A549 treated with Mapracorat at 1 μM for 4 hours (cell line): Measurements from ENCODE around the gene NRL. TPM values are rescaled to one million over a fixed set of nuclear protein-coding genes. Genes with fewer than 3 reads are reported as not detected.

ENCODE experiments used
- total RNA-seq: library from RNA; stranded (reverse); fragments of 200-300 nt; extraction: Qiagen RNA extraction; gene quantifications from 5 replicates; pipeline ENCODE4 v1.2.3, GENCODE V29; 2022

NRL gene
- total RNA-seq, result 0.56 to 1.1 TPM (median 0.84 TPM) in 5 replicates

DNA sequence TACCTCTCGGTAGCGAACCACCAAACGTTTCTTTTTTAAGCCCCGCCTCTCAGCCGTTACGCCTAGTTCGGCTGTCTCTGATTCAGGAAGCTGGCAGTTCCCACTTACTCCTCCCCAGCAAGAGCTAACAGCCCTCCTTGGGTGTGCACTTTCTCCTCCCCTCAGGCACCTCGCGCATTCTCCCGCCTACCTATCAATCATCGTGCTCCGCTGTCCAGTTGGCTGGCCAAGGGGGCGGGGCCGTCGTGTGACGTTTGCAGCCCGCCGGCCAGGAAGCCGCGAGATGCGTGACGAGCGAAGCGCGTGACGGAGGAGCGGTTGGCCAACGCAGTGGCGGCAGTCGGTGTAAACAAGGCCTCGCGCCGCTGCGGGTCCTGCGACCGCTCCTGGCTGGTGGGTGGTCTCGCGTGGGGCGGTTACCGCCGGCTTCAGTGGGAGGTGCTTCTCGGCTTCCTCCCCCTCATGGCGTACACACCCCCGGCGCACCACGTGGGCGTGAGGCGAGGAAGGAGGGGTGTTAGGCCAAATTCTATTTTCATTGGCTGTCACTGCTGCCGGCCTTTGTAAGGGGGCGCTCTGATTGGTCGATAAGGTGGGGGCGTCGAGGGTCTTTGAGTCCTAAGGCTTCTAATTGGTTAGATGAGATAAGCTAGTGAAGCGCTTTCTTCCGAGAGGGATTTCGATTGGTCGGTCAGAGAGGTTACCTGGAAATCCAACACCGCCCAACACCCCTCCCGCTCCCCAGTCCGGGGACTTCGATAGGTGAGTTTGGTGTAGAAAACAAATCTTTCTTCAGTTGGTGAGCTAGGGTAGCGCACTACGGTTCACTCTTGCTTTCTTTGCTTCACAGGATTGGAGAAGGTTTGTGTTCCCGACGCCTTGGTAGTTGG is at the start of gene NRL, which contains the start of gene DCAF11:
TSS of gene NRL (minus strand) at position 418 of the 890 bp plus-strand sequence. CDS start 32,101 bp downstream, outside the sequence.
TSS of gene DCAF11 (plus strand) at position 246 of the 890 bp plus-strand sequence. CDS start 818 bp downstream, outside the sequence.

GRCh38 chr14:24160850-24161804 is 46.4 kb upstream of the NRL start, which contains the start of gene IRF9:
Gene IRF9, plus strand, starts transcription at chr14:24161265. Its CDS starts 880 bp downstream, at chr14:24162145.

GRCh38 chr14:24146978-24147760 is 32.4 kb upstream of the NRL start, which contains the start of gene RNF31:
Gene RNF31, plus strand, starts transcription at chr14:24147498. Its CDS starts 201 bp downstream, at chr14:24147699.

GRCh38 chr14:24146453-24146977 is 31.8 kb upstream of the NRL start, which contains the start of gene PSME2:
Gene PSME2, minus strand, starts transcription at chr14:24146610. Its CDS starts 29 bp downstream, at chr14:24146581.

GRCh38 chr14:24141097-24141880 is 26.5 kb upstream of the NRL start, which contains the start of gene EMC9:
Gene EMC9, minus strand, starts transcription at chr14:24141591. Its CDS starts 287 bp downstream, at chr14:24141304.

GRCh38 chr14:24135834-24136683 is 21.3 kb upstream of the NRL start, which contains the start of gene PSME1:
Gene PSME1, plus strand, starts transcription at chr14:24136194. Its CDS starts 69 bp downstream, at chr14:24136263.

GRCh38 chr14:24130380-24130716 is 15.6 kb upstream of the NRL start, which contains the start of gene FITM1:
Gene FITM1, plus strand, starts transcription at chr14:24130659. Its CDS starts 905 bp downstream, at chr14:24131564.

GRCh38 chr14:24093901-24094840 is 20.6 kb downstream of the NRL start, which contains the start of gene PCK2:
Gene PCK2, plus strand, starts transcription at chr14:24094311. Its CDS starts 95 bp downstream, at chr14:24094406.

GRCh38 chr14:24071144-24071697 is 43.5 kb downstream of the NRL start, which contains the start of gene CPNE6:
Gene CPNE6, plus strand, starts transcription at chr14:24071562. Its CDS starts 1,375 bp downstream, at chr14:24072937.

GRCh38 chr14:24051789-24052655 is 62.7 kb downstream of the NRL start, which contains the start of gene CARMIL3:
Gene CARMIL3, plus strand, starts transcription at chr14:24052009. Its CDS starts 145 bp downstream, at chr14:24052154.

Other genes with a start within 250 kb of the NRL start
- gene DHRS4, start 161.2 kb downstream of the NRL start, total RNA-seq, result 42.8 to 50.0 TPM (median 43.6 TPM) in 5 replicates
- 25.5 to 34.0 TPM (median 29.6 TPM) in 5 replicates for gene DHRS4L2, start 126.0 kb downstream of the NRL start, total RNA-seq
- 0.35 to 0.74 TPM (median 0.53 TPM) in 5 replicates for gene CARMIL3, start 62.9 kb downstream of the NRL start, total RNA-seq
- gene CPNE6, start 43.4 kb downstream of the NRL start, total RNA-seq, result not detected in 5 replicates
- gene PCK2, start 20.6 kb downstream of the NRL start, total RNA-seq, result 15.0 to 21.2 TPM (median 19.3 TPM) in 5 replicates
- 20.8 to 22.4 TPM (median 21.9 TPM) in 5 replicates for gene DCAF11, start 172 bp downstream of the NRL start, total RNA-seq
- gene FITM1, start 15.7 kb upstream of the NRL start, total RNA-seq, result 0.13 to 0.19 TPM in 2 of 5 replicates, not detected in the others
- gene PSME1, start 21.2 kb upstream of the NRL start, total RNA-seq, result 159 to 187 TPM (median 162 TPM) in 5 replicates
- 45.7 to 62.3 TPM (median 60.1 TPM) in 5 replicates for gene EMC9, start 26.6 kb upstream of the NRL start, total RNA-seq
- gene PSME2, start 31.7 kb upstream of the NRL start, total RNA-seq, result 151 to 185 TPM (median 159 TPM) in 5 replicates
- 19.9 to 35.1 TPM (median 34.3 TPM) in 5 replicates for gene RNF31, start 32.5 kb upstream of the NRL start, total RNA-seq
- 16.8 to 21.0 TPM (median 17.7 TPM) in 5 replicates for gene IRF9, start 46.3 kb upstream of the NRL start, total RNA-seq
- 3.3 to 6.5 TPM (median 5.3 TPM) in 5 replicates for gene REC8, start 57.1 kb upstream of the NRL start, total RNA-seq
- 72.5 to 89.6 TPM (median 84.6 TPM) in 5 replicates for gene IPO4, start 73.9 kb upstream of the NRL start, total RNA-seq
- 58.4 to 64.8 TPM (median 63.8 TPM) in 5 replicates for gene TM9SF1, start 80.5 kb upstream of the NRL start, total RNA-seq
- gene TSSK4, start 90.7 kb upstream of the NRL start, total RNA-seq, result not detected in 5 replicates
- gene CHMP4A, start 98.5 kb upstream of the NRL start, total RNA-seq, result 75.9 to 98.1 TPM (median 81.6 TPM) in 5 replicates
- gene MDP1, start 101.1 kb upstream of the NRL start, total RNA-seq, result 29.1 to 34.2 TPM (median 30.7 TPM) in 5 replicates
- 450 to 490 TPM (median 458 TPM) in 5 replicates for gene NEDD8, start 117.4 kb upstream of the NRL start, total RNA-seq
- 54.1 to 66.3 TPM (median 57.2 TPM) in 5 replicates for gene GMPR2, start 118.0 kb upstream of the NRL start, total RNA-seq
- 34.4 to 39.3 TPM (median 36.4 TPM) in 5 replicates for gene TINF2, start 127.7 kb upstream of the NRL start, total RNA-seq
- gene TGM1, start 148.2 kb upstream of the NRL start, total RNA-seq, result 0.89 to 1.9 TPM (median 1.4 TPM) in 5 replicates
- gene RABGGTA, start 156.6 kb upstream of the NRL start, total RNA-seq, result 15.5 to 19.8 TPM (median 17.5 TPM) in 5 replicates
- gene DHRS1, start 184.8 kb upstream of the NRL start, total RNA-seq, result 10.4 to 14.5 TPM (median 11.6 TPM) in 5 replicates
- gene NOP9, start 184.9 kb upstream of the NRL start, total RNA-seq, result 13.5 to 16.8 TPM (median 15.9 TPM) in 5 replicates
- gene CIDEB, start 193.0 kb upstream of the NRL start, total RNA-seq, result 0.08 to 0.24 TPM (median 0.17 TPM) in 5 replicates
- 2.1 to 5.7 TPM (median 4.5 TPM) in 5 replicates for gene LTB4R2, start 195.2 kb upstream of the NRL start, total RNA-seq
- 4.4 to 7.8 TPM (median 5.9 TPM) in 5 replicates for gene LTB4R, start 196.6 kb upstream of the NRL start, total RNA-seq
- not detected in 5 replicates for gene ADCY4, start 220.1 kb upstream of the NRL start, total RNA-seq
- not detected in 5 replicates for gene RIPK3, start 225.0 kb upstream of the NRL start, total RNA-seq